GM12875 (cell line): Measurements from ENCODE around the gene ATXN7L1.

Source experiments
- H3K4me3 ChIP-seq: one replicate; pipeline ENCODE4 v1.5.1; 2011; ENCODE audit warnings: low read depth, low read length, control low read depth
- TF ChIP-seq, protein P1 (sequence below): IDR thresholded peaks from 2 replicates; pipeline ENCODE4 v1.5.1; 2011; ENCODE audit warnings: low read depth, mild to moderate bottlenecking, control low read depth, inconsistent platforms, low read length, moderate library complexity, borderline replicate concordance; ENCODE audit not compliant: insufficient read depth

Gene ATXN7L1

DNA sequence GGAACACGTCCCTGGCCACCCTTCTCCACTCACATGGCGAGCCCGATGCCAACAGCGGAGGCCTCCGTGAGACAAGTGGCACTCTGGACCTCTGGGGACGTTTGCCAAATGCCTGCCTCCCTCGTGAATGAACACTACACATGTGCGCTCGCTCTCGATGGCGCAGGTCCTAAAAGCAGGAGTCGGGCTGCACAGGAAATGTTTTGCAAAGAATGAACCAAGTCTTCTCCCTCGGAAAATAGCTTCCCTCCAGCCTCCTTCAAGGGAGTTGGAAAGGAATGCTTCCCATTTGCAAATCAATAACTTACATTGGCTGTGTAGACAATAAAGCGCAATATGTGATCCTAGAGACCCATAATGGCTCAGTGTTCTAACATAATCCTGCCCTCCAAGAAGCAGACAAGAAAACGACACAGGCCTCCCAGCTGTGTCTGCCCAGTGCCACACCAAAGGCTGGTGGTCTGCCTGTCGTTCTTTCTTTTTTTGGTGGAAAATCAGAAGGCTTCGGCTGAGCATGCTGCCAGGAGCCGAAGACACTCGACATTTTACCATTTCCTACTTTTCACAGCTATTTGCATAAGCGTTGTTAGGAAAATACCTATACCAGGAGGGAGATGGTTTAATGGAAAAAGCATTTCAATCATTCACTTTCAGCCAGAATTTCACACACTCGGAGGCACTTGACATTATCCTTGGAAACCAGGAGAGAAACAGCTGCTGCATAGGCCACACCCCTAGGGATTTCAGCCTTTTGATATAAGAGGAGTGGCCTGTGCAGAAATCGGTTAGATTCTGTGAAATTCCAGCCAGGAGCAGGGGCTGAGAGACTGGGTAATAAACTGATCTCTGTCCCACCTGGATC lies 38.4 kb downstream of the ATXN7L1 start:
- no peak overlapping the region for H3K4me3 ChIP-seq

DNA sequence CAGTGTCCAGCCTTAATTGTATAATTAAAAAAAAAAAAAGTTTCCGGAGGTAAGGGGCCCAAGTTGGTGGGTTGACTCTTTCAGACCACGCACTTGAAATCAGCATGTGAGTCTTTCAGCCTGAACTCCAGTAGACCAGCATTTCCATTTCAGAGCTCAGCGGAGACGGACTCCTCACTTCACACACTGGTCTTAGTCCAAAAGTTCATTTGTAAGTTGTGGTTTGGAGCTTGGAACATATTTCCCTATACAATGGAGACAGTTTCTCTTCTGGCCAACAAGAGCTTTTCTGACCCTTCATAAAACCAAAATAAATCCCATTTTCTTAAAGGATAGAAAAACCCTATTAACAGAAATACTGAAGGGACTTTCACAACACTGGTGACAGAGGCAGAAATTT lies 41.0 kb downstream of the ATXN7L1 start:
- TF ChIP-seq, protein P1, sequence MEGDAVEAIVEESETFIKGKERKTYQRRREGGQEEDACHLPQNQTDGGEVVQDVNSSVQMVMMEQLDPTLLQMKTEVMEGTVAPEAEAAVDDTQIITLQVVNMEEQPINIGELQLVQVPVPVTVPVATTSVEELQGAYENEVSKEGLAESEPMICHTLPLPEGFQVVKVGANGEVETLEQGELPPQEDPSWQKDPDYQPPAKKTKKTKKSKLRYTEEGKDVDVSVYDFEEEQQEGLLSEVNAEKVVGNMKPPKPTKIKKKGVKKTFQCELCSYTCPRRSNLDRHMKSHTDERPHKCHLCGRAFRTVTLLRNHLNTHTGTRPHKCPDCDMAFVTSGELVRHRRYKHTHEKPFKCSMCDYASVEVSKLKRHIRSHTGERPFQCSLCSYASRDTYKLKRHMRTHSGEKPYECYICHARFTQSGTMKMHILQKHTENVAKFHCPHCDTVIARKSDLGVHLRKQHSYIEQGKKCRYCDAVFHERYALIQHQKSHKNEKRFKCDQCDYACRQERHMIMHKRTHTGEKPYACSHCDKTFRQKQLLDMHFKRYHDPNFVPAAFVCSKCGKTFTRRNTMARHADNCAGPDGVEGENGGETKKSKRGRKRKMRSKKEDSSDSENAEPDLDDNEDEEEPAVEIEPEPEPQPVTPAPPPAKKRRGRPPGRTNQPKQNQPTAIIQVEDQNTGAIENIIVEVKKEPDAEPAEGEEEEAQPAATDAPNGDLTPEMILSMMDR = no peak
- no peak overlapping the region for H3K4me3 ChIP-seq

More for the DNA sequence above, 38.4 kb downstream of the ATXN7L1 start:
- TF ChIP-seq, protein P1 = no peak

DNA sequence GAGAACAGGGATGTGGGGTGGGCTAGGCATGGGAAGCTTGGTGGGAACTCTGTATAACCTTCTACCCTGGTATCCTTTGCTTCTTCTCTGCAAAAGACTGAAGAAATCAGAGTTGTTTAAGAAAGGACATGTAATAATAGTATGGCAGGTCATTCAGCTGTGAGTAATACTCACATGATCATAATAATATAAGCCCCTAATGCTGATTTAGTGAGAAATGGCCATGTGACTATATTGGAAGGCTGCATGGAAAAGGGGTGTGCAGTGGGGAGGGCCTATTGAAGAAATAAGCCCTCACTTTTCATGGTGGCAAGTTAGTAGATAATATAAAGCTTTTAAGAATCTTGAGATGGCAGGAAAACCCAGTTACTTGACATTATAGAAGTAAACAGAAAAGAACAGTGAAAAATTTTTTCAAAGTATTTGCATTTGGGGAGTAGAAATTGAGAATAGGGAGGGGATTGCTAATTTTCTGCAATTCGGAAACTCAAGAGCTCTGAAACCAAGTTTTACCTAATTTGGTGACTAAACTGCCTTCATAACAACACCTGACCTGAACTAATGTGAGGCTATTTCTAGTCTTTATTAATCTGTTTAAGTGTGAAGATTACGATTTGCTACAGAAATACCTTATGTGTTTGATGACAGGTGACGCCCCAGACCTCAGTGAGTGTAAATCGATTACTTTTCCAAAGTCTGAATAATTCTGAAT lies 44.4 kb downstream of the ATXN7L1 start:
- H3K4me3 ChIP-seq = no peak overlapping the region
- TF ChIP-seq, protein P1 = no peak

DNA sequence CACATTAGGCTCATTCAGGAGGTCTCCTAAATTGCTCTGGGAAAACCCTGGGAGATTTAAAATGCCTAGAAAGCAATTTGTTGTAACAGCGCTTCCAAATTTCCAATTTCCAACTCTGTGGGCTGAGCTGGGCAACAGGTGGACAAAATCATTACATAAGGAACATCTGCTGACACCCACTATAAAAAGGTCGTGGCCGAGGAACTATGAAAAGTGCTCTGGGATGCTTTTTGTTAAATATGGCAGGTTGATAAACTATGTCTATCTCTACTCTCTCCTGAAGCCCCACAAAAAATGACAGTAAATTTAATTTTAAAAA lies 45.1 kb downstream of the ATXN7L1 start:
- H3K4me3 ChIP-seq = no peak overlapping the region
- TF ChIP-seq, protein P1 = no peak

DNA sequence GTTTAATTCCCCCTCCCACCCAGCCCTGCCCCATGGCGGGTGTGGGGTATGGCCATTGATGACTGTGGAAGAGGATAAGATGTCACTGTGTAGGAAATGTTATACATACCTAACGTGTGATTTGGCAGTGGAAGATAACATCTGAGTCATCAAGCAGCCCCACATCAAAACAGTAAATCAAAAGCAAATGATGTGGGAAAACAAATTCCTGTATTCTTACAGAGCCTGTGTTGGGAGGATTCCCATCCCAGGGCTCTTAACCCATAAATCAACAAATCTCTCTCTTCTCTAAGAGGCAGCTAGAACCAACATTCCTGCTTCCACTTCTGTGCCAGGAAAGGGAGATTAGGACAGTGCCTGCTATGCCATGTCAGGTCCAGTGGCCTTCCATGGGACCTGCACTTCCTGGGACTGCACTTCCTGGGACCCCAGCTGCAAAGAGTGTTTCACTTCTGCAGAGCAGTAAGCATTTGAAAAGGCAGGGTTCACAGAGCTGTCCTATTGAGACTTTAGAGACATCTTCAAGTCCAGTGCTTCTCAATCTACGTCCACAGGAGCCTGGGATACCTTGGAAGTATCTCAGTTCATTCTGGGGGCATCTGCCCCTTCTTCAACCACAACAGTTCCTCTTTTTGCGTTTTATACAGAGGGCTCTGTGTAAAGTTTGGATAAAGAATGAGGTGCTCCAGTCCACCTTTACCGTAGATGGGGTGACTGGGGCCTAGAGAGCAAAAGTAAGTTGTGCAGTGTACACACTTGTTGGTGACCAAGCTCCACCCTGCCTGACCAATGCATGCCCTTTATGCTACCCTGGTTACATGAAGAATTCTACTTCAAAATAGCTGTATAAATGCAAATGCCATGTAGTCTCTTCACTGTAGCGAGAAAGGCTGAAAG lies 45.7 kb downstream of the ATXN7L1 start:
- no peak overlapping the region for H3K4me3 ChIP-seq
- TF ChIP-seq, protein P1 = no peak

DNA sequence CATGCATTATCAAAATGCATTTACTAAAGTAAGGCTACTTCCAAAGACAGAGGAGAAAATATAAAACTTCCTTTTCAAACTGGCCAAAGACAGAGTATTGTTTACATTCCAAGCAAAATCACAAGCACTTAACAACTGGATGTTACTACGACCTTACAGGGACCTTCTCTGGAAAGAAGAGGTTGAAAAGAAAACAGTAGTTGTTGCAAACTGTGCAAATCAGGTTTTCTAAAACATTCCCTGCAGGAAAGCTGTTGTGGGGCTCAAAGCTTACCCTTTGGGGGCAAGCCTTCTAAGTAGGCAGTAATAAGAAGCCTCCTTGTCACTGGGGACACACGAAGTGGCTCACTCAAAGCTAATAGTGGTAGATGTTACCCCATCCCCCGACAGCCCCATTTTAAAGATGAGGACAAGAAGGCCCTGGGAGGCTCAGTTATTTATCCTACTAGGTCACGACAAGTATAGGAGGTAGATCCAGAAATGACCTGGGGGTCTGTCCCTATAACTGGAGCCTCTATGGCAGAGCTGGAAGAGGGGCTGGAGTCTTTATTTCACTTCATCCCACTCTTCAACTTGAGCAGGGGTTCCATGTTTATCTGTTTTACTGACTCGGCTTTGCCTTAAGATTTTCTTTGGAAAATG lies 46.6 kb downstream of the ATXN7L1 start:
- no peak overlapping the region for H3K4me3 ChIP-seq

More for the DNA sequence above, 46.6 kb downstream of the ATXN7L1 start:
- TF ChIP-seq, protein P1 = no peak
